Activated T-helper 2 cell treated with anti-CD3 and anti-CD28 coated beads, Interferon-gamma antibody, Interleukin-2, Interleukin-4, amounts not matched to agents 10 μg/mL and 5 μg/mL and 100 μg/mL, durations not matched to agents 14 hours and 24 hours and 36 hours (primary cell): ENCODE measurements around the gene BICRAL. TPM values are rescaled to one million over a fixed set of nuclear protein-coding genes. Genes with fewer than 3 reads are reported as not detected.
"Not testable (repeated sequence)": the region's sequence is repeated elsewhere in the genome, so short reads cannot be mapped to it uniquely, and the experiment has no call there.

ENCODE experiments used
- DNase-seq: peaks from one replicate; pipeline ENCODE4 v3.0.0; 2021; ENCODE audit warnings: low spot score
- H3K27ac Mint-ChIP-seq: one replicate; pipeline ENCODE4 v1.8.0; 2021; ENCODE audit warnings: mixed read lengths
- H3K27me3 Mint-ChIP-seq: one replicate; pipeline ENCODE4 v1.8.0; 2021; ENCODE audit warnings: low read depth, mixed read lengths
- H3K36me3 Mint-ChIP-seq: one replicate; pipeline ENCODE4 v1.8.0; 2021; ENCODE audit warnings: low read depth, mixed read lengths
- H3K4me1 Mint-ChIP-seq: one replicate; pipeline ENCODE4 v1.8.0; 2021; ENCODE audit warnings: low read depth, mixed read lengths
- H3K4me3 Mint-ChIP-seq: one replicate; pipeline ENCODE4 v1.8.0; 2021; ENCODE audit warnings: low read depth, mild to moderate bottlenecking, moderate library complexity, mixed read lengths
- H3K9me3 Mint-ChIP-seq: one replicate; pipeline ENCODE4 v1.8.0; 2021; ENCODE audit warnings: mixed read lengths
- intact Hi-C: fragments of 100-400 bp; cut with micrococcal nuclease; formaldehyde crosslinking; loops from one replicate; pipeline ENCODE4 v1.15.1; 2023
- total RNA-seq: library from RNA; stranded (reverse); gene quantifications from 2 replicates; pipeline ENCODE4 v1.2.3, GENCODE V29; 2022

Gene BICRAL
- total RNA-seq, 1 donor from 2014 or later: 14.4 TPM

GRCh38 chr6:42846505-42846904 is 64.7 kb downstream of the BICRAL start:
- intact Hi-C loops: no loop called here
- Mint-ChIP-seq H3K36me3 (peaks cover 17% of the 10 kb centered on the region), H3K9me3 (no peaks in the 10 kb centered on the region), H3K27ac (no peak overlapping the region), H3K4me1 (peaks cover 3% of the 10 kb centered on the region), H3K4me3 (no peak overlapping the region), H3K27me3 (no peaks in the 10 kb centered on the region)
- no peak for DNase-seq

GRCh38 chr6:42848700-42849099 is 66.8 kb downstream of the BICRAL start:
- intact Hi-C loops: no loop called here
- no peaks in the 10 kb centered on the region for H3K27me3 Mint-ChIP-seq
- H3K27ac Mint-ChIP-seq: no peak overlapping the region
- H3K4me3 Mint-ChIP-seq: no peak overlapping the region
- no peaks in the 10 kb centered on the region for H3K9me3 Mint-ChIP-seq
- DNase-seq: no peak
- H3K36me3 Mint-ChIP-seq: peaks cover 15% of the 10 kb centered on the region
- H3K4me1 Mint-ChIP-seq: peaks cover 3% of the 10 kb centered on the region

DNA sequence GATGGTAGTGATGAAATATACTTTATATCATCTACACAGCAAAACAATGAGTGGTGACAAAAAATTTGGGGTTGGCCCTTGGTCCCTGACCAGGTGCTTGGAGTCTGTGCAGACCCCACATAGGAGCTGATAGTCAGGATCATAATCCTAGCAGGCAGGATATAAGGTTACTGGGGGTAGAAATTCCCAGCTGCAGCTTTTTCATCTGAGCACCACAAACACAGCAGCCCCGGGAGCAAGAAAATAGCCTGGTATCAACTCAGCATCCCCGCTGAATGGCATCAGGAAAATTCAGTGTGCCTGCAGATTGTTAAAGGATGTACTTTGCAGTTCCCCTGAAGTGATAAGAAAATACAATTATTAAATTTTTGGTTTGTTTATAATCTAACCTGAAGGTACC is 69.7 kb downstream of the BICRAL start:
- H3K4me3 Mint-ChIP-seq: no peak overlapping the region
- H3K9me3 Mint-ChIP-seq: no peaks in the 10 kb centered on the region
- intact Hi-C loops: no loop called here
- no peak overlapping the region for H3K27ac Mint-ChIP-seq
- peaks cover 11% of the 10 kb centered on the region for H3K36me3 Mint-ChIP-seq
- H3K27me3 Mint-ChIP-seq: no peaks in the 10 kb centered on the region
- DNase-seq: no peak
- H3K4me1 Mint-ChIP-seq: no peaks in the 10 kb centered on the region

- no peaks in the 10 kb centered on the region for H3K4me1 Mint-ChIP-seq
- no peaks in the 10 kb centered on the region for H3K9me3 Mint-ChIP-seq
- peaks cover 49% of the 10 kb centered on the region for H3K36me3 Mint-ChIP-seq
- no peak for DNase-seq
- intact Hi-C loops: no loop called here
- no peak overlapping the region for H3K4me3 Mint-ChIP-seq
- no peaks in the 10 kb centered on the region for H3K27me3 Mint-ChIP-seq
- no peak overlapping the region for H3K27ac Mint-ChIP-seq
Measured at GRCh38 chr6:42860036-42860435, 78.2 kb downstream of the BICRAL start.

GRCh38 chr6:42860481-42860880 is 78.6 kb downstream of the BICRAL start:
- Mint-ChIP-seq H3K27me3 (no peaks in the 10 kb centered on the region), H3K36me3 (peaks cover 49% of the 10 kb centered on the region), H3K9me3 (no peaks in the 10 kb centered on the region), H3K4me3 (no peak overlapping the region), H3K4me1 (no peaks in the 10 kb centered on the region), H3K27ac (no peak overlapping the region)
- no peak for DNase-seq
- intact Hi-C loops: no loop called here

DNA sequence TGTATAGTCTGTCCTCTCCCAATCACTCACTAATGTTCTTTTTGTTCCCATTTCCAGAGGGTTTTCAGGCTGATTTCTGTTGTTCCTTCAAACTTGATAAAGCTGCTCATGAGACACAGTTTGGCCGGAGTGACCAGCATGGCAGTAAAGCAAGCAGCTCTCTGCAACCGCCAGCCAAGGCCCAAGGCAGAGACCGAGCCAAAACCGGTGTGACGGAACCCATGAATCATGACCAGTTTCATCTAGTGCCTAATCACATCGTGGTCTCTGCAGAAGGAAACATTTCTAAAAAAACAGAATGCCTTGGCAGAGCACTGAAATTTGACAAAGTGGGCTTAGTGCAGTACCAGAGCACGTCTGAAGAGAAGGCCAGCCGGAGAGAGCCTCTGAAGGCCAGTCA is 82.8 kb downstream of the BICRAL start:
- Mint-ChIP-seq H3K9me3 (no peaks in the 10 kb centered on the region), H3K4me3 (no peak overlapping the region), H3K36me3 (peaks cover 56% of the 10 kb centered on the region), H3K27ac (no peak overlapping the region), H3K4me1 (no peaks in the 10 kb centered on the region), H3K27me3 (no peaks in the 10 kb centered on the region)
- DNase-seq: no peak
- intact Hi-C loops: no loop called here

DNA sequence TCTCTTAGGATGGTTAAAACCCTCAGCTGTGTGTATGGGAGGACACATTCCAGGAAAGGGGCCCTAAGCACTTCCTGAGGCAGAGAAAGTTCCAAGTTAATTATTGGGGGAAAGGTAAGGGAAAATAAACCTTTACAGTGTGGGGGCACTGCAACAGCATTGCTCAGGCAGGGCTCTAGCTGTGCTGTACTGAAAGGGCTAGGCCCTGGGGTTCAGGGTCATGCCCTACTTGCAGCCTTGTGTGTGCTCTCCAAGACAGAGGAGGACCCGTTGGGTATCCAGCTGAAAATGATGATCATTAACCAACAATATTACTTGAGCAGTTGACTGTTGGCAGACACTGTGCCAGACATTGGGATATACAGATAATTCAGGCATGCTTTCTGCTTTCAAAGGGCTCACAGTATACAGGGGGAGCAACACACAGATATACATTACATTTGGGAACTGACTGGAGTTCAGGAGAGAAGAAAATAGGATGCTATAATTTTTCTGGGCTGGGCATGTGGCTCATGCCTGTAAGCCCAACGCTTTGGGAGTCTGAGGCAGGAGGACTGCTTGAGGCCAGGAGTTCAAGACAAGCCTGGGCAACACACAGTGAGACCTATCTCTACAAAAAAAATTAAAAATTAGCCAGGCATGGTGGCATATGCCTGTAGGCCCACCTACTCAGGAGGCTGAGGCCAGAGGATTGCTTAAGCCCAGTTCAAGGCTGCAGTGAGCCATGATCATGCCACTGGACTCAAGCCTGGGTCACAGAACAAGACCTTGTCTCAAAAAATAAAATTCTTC is 88.5 kb downstream of the BICRAL start:
- Mint-ChIP-seq H3K27me3 (no peaks in the 10 kb centered on the region), H3K4me3 (no peak overlapping the region), H3K4me1 (no peaks in the 10 kb centered on the region), H3K27ac (no peak overlapping the region), H3K9me3 (no peaks in the 10 kb centered on the region), H3K36me3 (peaks cover 22% of the 10 kb centered on the region)
- intact Hi-C loops: no loop called here
- DNase-seq: no peak

- H3K4me1 Mint-ChIP-seq: no peaks in the 10 kb centered on the region
- intact Hi-C loops: no loop called here
- H3K4me3 Mint-ChIP-seq: no peak overlapping the region
- peaks cover 10% of the 10 kb centered on the region for H3K36me3 Mint-ChIP-seq
- H3K27me3 Mint-ChIP-seq: no peaks in the 10 kb centered on the region
- no peaks in the 10 kb centered on the region for H3K9me3 Mint-ChIP-seq
- no peak for DNase-seq
- H3K27ac Mint-ChIP-seq: no peak overlapping the region
Measured at GRCh38 chr6:42871711-42872110, 89.9 kb downstream of the BICRAL start.

DNA sequence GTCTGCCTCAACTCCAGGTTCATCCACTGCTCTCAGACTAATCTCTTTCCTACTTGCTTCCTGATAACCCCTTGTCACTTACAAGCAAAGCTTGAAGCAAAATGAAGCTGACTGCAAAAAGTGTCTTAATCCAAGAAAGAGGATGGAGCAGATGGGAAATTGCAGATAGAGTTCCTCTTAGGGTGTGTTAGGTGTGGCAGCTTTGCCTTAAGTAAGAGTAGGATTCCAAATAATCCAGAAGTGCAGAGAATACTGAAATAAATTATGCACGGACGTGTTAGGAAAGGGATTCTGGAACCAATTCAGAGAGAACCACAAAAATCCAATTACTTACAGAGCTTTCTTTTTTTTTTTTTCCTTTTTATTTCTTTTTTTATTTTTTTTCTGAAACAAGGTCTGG is 91.5 kb downstream of the BICRAL start:
- intact Hi-C loops: no loop called here
- H3K9me3 Mint-ChIP-seq: no peaks in the 10 kb centered on the region
- H3K36me3 Mint-ChIP-seq: no peaks in the 10 kb centered on the region
- DNase-seq: no peak
- no peak overlapping the region for H3K27ac Mint-ChIP-seq
- H3K4me3 Mint-ChIP-seq: no peak overlapping the region
- no peaks in the 10 kb centered on the region for H3K27me3 Mint-ChIP-seq
- no peaks in the 10 kb centered on the region for H3K4me1 Mint-ChIP-seq

DNA sequence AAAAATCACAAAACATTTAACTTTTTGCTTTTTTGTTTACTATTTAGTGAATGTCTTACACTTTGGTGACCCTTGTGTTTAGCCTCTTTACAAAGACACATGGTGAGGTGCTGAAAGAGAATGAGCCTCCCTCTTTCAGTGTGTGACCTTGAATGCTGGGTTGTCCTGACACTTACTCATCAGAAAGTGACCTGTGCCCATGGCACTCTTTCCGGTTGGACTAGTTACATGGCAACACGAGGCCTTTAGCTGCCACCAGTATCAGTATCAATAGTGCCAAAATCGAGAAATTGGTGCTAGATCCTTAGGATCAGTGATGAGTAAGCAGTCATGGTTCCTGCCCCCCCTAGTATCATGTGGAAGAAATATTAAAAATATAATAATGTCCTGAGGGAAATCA is 95.8 kb downstream of the BICRAL start:
- H3K4me3 Mint-ChIP-seq: peak overlapping the region; percentile 17
- no peak overlapping the region for H3K27ac Mint-ChIP-seq

DNA sequence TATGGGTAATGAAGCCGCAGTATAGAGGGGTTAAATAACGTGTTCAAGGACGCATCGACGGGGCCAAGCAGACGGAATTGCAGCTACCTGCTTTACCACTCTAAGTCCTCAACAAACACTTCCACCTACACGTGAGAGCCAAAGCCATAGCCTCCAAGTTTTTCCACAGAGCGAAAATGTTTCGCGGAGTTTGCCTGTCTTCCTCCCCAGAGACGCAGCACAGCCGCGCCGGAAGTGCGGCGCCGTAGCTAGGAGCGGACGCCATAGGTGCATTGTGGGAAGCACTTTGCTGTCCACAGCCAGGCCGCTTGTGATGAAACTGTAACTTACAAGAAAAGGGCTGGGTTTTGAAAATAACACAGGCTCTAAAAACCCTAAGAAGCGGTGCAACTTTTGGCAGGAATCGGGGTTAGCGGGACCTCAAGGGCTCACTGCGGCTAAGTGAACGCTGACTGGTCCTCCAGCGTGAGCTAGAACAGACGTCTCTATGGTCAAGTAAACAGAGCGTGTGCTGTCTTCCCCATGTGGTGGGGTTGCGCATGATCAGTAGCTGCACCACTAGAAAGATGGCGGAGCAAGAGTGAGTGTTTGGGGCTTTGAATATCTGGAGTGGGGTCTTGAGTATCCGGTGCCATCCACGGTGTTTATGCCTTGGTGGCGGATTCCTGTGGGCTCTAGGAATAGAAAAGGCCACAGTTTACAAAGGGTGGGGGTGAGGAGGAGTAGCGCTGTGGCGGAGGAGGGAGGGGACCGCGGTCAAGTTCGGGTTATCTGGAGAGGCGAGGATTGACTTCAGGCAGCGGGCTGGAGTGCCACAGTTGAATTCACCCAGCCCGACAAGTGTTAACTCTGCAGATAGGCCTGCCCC is 97.8 kb downstream of the BICRAL start, which contains the start of gene RPL7L1:
TSS of gene RPL7L1 (plus strand) at position 245 of the 868 bp plus-strand sequence. CDS start at position 540, 295 bp downstream.
- peak within 1 kb of the TSS; percentile 94 for H3K4me3 Mint-ChIP-seq
- H3K9me3 Mint-ChIP-seq: no peaks in the 10 kb centered on the region
- DNase-seq: peak; percentile 84
- peaks cover 33% of the 10 kb centered on the region for H3K36me3 Mint-ChIP-seq
- peaks cover 6% of the 10 kb centered on the region for H3K4me1 Mint-ChIP-seq
- H3K27ac Mint-ChIP-seq: peak within 1 kb of the TSS; percentile 98
- no peaks in the 10 kb centered on the region for H3K27me3 Mint-ChIP-seq
- intact Hi-C loops: loop anchor here (1.0 kb wide), 5 partner anchors 11 to 153 kb away; partner anchors contain the start of genes CNPY3 and TBCC

More for the DNA sequence above, 95.8 kb downstream of the BICRAL start:
- intact Hi-C loops: loop anchor here (1.0 to 2.0 kb wide), 2 partner anchors 216 to 315 kb away; no protein-coding TSS in a partner anchor
- H3K36me3 Mint-ChIP-seq: peaks cover 15% of the 10 kb centered on the region
- DNase-seq: no peak
- no peaks in the 10 kb centered on the region for H3K9me3 Mint-ChIP-seq
- no peaks in the 10 kb centered on the region for H3K27me3 Mint-ChIP-seq
- H3K4me1 Mint-ChIP-seq: peaks cover 2% of the 10 kb centered on the region

- peak overlapping the region; percentile 94 for H3K4me3 Mint-ChIP-seq
- H3K36me3 Mint-ChIP-seq: peaks cover 40% of the 10 kb centered on the region
- peak overlapping the region; percentile 98 for H3K27ac Mint-ChIP-seq
- H3K4me1 Mint-ChIP-seq, H3K27me3 Mint-ChIP-seq, intact Hi-C loops, H3K9me3 Mint-ChIP-seq, DNase-seq: not testable (repeated sequence)
Measured at GRCh38 chr6:42880240-42880817, 98.5 kb downstream of the BICRAL start.
